ENCODE results near the gene FLII.

The FLII gene

DNA sequence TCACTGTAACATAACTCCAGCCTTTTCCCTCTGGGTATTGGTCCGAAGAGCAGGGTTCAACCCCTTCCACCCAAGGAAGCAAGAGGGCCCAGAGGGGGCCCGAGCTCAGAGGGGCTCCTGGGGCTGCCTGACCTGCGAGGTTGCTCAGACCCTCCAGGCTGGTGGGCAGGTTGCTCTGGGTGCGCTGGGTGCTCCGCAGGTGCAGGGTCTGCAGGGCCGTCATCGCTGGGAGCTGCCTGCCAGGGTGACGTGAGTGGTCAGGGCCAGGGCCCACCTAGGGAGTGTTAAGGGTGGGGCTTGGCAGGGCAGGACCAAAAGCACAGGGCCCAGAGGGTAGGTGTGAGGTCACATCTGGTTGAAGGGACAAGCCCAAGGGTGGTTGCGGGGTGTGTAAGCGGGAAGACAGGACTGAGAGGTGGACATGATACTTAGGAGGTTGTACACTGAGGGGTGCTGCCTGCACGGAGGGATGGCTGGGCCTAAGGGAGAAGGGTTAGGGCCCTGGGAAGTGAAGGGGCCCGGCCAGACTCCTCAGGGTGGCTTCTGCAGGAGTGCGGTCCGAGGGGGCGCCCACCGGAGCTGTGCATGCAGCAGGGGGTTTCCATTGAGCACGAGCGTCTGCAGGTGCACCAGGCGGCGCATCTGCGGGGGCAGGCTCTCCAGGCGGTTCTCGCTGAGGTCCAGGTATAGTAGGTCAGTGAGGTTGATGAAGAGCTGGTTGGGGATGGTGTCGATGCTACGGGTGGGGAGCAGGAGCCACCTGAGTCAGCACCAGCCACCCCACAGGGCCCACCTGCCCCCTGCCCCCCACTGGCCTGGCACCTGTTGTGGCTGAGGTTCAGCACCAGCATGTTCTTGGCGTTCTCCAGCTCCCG lies 4.4 kb downstream of the FLII start:
- no peak for DNase-seq
- Mint-ChIP-seq H3K4me1 (ENCODE audit: low read depth) (peaks cover 23% of the 10 kb centered on the region), H3K27me3 (no peaks in the 10 kb centered on the region), H3K36me3 (ENCODE audit: low read depth) (peaks cover 84% of the 10 kb centered on the region), H3K27ac (no peak overlapping the region), H3K9me3 (no peaks in the 10 kb centered on the region), H3K4me3 (no peak overlapping the region)

DNA sequence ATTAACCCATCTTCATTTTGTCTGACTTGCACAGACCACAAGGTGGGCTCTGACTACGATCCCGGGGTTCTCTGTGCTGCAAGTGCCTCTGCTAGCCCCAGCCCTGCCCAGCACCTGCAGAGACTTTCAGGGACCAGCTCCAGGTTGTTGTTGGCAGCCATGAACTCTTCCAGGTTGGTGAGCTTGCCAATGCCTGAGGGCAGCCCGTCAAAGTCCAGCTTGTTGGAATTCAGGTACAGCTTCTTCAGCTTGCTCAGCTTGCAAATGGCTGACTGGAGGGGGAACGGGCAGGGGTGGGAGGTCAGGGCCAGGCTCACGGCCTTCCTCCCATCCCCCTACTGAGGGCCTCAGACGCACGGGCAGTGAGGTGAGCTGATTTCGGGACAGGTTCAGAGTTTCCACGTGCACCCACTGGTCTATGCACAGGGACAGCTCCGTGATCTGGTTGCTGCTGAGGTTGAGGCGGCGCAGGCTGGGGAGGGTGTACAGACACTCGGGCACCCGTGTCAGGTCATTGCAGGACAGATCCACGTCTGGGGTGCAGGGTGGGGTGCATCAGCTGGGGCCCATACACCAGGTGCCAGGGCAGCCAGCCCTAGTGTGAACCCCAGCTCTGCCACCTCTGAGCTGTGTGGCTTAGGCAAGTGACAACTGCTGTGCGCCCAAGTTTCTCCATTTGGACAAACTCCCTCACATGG lies 5.2 kb downstream of the FLII start:
- H3K4me3 Mint-ChIP-seq, result no peak overlapping the region
- H3K36me3 Mint-ChIP-seq (ENCODE audit: low read depth), result peaks cover 92% of the 10 kb centered on the region

DNA sequence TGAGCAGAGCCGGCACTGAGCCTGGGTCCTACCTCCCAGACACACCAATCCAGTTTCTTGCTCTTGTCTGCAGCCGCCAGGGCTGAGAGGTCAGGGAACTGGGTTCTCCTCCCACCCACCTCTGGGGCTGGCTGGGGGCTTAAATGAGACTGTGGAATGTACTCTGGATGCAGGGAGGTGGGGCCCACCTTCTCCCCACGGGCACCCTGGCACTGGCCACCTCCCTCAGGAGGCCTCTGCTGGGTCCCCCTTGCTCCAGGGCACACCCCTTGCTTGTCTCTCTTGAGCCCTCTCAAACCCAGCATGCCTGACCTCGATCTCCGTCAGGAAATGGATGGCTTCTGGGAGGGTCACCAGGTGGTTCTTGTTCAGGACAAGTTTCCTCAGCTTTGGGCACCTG lies 6.4 kb downstream of the FLII start:
- H3K27ac Mint-ChIP-seq, result no peak overlapping the region
- H3K4me3 Mint-ChIP-seq, result no peak overlapping the region
- H3K36me3 Mint-ChIP-seq (ENCODE audit: low read depth), result peaks cover 99% of the 10 kb centered on the region
- no peaks in the 10 kb centered on the region for H3K9me3 Mint-ChIP-seq
- DNase-seq, result no peak
- H3K27me3 Mint-ChIP-seq, result no peaks in the 10 kb centered on the region
- peaks cover 11% of the 10 kb centered on the region for H3K4me1 Mint-ChIP-seq (ENCODE audit: low read depth)

More for the DNA sequence above, 5.2 kb downstream of the FLII start:
- H3K27me3 Mint-ChIP-seq, result no peaks in the 10 kb centered on the region
- H3K4me1 Mint-ChIP-seq (ENCODE audit: low read depth), result peaks cover 18% of the 10 kb centered on the region
- no peaks in the 10 kb centered on the region for H3K9me3 Mint-ChIP-seq
- H3K27ac Mint-ChIP-seq, result no peak overlapping the region
- DNase-seq, result no peak

DNA sequence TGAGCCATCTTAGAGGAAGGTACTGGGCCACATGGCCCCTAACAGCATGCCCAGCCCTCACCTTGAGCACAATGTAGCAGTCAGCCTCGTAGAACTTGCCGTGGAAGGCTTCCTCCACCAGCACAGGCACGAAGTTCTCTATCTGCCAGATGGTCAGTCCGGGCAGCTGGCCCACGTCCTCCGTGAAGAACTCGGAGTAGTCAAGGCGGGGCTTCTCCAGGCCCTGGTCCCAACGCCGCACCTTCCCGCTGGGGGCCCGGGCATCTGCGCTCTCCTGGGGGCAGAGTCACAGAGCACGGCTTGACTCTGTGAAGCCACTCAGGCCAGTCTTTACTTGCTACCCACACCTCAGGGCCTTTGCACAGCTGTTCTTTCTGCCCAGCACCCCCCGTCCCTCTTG lies 7.3 kb downstream of the FLII start:
- no peak overlapping the region for H3K27ac Mint-ChIP-seq
- no peak overlapping the region for H3K4me3 Mint-ChIP-seq
- no peaks in the 10 kb centered on the region for H3K9me3 Mint-ChIP-seq
- no peaks in the 10 kb centered on the region for H3K27me3 Mint-ChIP-seq
- DNase-seq, result no peak
- H3K4me1 Mint-ChIP-seq (ENCODE audit: low read depth), result peaks cover 4% of the 10 kb centered on the region
- H3K36me3 Mint-ChIP-seq (ENCODE audit: low read depth), result peaks cover 98% of the 10 kb centered on the region

DNA sequence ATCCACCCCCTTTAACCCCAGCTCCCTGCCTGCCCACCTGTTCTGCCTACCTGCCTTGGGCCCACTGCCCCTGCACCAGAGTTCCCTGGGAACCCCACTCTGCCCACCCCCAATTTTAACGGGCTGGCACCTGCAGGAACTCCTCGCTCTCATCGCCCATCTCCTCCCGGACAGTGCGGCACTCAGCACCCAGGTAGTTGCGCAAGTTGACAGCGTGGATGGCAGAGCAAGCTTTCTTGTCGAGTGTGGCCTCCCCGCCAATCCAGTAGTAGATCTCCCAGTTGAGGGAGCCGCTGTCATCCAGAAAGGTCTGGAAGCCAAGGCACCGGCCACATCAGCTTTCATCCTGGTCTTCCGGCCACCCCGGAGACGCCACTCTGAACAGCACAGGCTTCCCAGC lies 7.8 kb downstream of the FLII start:
- no peak overlapping the region for H3K4me3 Mint-ChIP-seq
- peaks cover 98% of the 10 kb centered on the region for H3K36me3 Mint-ChIP-seq (ENCODE audit: low read depth)
- H3K27ac Mint-ChIP-seq, result no peak overlapping the region
- H3K9me3 Mint-ChIP-seq, result no peaks in the 10 kb centered on the region
- H3K4me1 Mint-ChIP-seq (ENCODE audit: low read depth), result no peaks in the 10 kb centered on the region
- no peak for DNase-seq
- H3K27me3 Mint-ChIP-seq, result no peaks in the 10 kb centered on the region

DNA sequence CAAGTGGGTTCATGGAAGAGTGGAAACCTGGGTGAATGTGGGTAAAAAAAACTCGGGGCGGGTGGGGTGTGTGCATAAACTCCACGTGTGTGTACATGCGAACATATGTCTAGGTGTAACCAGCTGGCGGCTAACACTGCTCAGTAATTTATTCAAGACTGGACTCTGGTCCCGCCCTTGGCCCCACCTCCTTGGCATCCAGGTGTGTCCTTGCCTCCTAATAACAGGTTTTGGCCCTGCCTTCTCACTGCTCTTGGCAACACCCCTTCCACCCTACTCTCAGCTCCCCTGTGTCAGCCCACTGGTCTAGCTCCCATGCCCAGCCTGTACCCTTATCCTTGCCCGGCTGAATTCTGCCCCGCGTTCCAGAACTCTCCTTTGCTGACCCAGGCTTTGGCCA lies 8.3 kb downstream of the FLII start:
- H3K27me3 Mint-ChIP-seq, result no peaks in the 10 kb centered on the region
- DNase-seq, result no peak
- H3K4me1 Mint-ChIP-seq (ENCODE audit: low read depth), result no peaks in the 10 kb centered on the region
- H3K27ac Mint-ChIP-seq, result no peak overlapping the region
- no peak overlapping the region for H3K4me3 Mint-ChIP-seq
- peaks cover 98% of the 10 kb centered on the region for H3K36me3 Mint-ChIP-seq (ENCODE audit: low read depth)
- no peaks in the 10 kb centered on the region for H3K9me3 Mint-ChIP-seq

DNA sequence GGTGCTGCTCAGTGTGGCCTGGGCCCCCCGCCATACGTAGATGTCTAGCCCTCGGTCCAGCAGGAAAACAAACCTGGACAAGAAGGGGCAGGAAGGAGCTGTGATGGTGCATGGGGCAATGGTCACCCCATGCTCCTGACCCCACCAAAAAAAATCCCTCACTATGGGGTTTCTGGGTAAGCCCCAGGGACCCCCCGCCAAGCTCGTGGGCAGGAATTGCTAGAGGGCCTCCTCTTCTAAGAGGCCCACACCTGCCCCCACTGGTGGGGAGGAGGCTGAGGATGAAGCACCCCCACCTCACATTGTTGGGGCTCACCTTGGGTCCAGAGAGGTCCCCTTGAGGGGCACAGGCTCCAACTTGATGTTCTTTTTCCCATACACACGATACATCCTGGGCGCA lies 9.7 kb downstream of the FLII start:
- Mint-ChIP-seq H3K36me3 (ENCODE audit: low read depth) (peaks cover 93% of the 10 kb centered on the region), H3K4me3 (no peak overlapping the region), H3K27me3 (no peaks in the 10 kb centered on the region), H3K9me3 (no peaks in the 10 kb centered on the region), H3K27ac (no peak overlapping the region), H3K4me1 (ENCODE audit: low read depth) (no peaks in the 10 kb centered on the region)
- no peak for DNase-seq

DNA sequence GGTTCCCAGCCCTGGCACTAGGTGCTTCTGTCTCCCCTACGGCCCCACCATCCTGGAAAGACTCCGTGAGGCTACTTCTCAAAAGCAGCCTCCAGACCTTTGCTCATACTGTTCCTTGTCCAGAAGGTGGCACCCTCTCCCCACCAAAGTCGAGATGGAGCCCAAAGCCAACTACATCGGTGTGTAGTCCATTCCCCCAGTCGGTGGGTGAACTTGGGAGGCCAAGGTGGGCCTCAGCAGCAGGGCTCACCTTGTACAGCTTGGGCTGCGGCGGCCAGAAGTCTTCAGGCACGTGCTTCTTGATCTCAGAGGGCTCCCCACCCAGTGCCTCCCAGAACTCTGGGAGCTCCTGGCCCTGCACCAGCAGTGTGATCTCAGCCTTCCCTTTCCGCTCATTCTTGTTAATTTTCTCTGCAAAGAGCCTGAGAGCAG lies 10.2 kb downstream of the FLII start:
- Mint-ChIP-seq H3K27ac (peak overlapping the region; percentile 71), H3K4me1 (ENCODE audit: low read depth) (no peaks in the 10 kb centered on the region), H3K4me3 (no peak overlapping the region), H3K36me3 (ENCODE audit: low read depth) (peaks cover 89% of the 10 kb centered on the region), H3K9me3 (no peaks in the 10 kb centered on the region), H3K27me3 (no peaks in the 10 kb centered on the region)
- DNase-seq, result peak; percentile 73

DNA sequence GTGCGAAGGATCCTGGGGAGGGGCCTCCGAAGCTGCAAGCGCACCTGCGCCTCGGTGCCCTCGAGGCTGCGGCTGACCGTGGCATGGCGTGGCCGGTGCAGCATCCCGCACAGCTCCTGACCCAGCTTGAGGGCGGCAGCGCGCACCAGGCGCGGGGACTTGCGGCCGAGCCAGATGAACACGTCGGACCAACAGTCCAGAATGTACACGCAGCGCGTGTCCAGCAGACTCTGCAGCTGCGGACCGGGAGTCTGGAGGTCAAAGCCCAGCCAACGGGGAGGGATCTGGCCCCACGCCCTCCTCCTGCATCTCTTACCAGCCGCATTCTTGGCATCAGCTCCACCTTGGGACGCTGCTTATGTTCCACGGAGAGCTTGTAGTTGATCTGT lies 10.9 kb downstream of the FLII start:
- DNase-seq, result no peak
- Mint-ChIP-seq H3K36me3 (ENCODE audit: low read depth) (peaks cover 85% of the 10 kb centered on the region), H3K4me1 (ENCODE audit: low read depth) (no peaks in the 10 kb centered on the region), H3K9me3 (no peaks in the 10 kb centered on the region), H3K4me3 (no peak overlapping the region), H3K27me3 (no peaks in the 10 kb centered on the region), H3K27ac (no peak overlapping the region)

DNA sequence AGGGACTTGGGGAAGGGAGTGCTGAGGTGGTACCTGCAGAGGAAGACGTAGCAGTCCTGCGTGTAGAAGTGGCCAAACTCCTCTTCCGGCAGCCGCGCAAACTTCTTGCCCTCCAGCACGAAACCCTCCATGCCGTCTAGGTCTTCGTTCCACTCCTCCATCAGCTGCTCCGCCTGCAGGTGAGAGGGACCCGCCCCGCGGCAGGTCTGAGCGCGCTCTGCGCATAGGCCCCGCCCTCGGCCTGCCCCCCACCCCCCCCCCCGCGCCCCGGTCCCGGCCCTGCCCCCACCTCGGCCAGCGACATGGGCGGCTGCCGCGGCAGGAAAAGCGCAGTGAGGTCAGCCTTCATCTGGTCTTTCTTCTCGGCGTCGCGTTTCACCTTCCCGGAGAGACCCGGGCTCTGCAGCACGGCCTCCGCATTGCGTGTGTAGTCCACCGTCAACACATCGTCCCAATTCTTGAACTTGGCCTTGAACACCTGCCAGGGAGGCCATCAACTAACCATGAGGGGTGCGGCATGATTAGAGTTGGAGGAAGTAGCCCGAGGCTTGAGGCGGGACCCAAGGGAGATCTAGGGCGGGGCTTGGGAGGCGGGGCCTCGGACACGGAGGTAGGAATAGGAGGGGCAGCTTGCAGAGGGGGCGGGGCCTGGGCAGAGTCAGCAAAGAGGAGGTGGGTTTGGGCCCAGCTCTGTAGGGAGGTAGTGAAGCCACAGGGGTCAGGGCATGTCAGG lies 11.5 kb downstream of the FLII start:
- Mint-ChIP-seq H3K4me1 (ENCODE audit: low read depth) (no peaks in the 10 kb centered on the region), H3K36me3 (ENCODE audit: low read depth) (peaks cover 83% of the 10 kb centered on the region), H3K4me3 (no peak overlapping the region), H3K27me3 (no peaks in the 10 kb centered on the region), H3K27ac (peak overlapping the region; percentile 52), H3K9me3 (no peaks in the 10 kb centered on the region)
- DNase-seq, result peak; percentile 65

DNA sequence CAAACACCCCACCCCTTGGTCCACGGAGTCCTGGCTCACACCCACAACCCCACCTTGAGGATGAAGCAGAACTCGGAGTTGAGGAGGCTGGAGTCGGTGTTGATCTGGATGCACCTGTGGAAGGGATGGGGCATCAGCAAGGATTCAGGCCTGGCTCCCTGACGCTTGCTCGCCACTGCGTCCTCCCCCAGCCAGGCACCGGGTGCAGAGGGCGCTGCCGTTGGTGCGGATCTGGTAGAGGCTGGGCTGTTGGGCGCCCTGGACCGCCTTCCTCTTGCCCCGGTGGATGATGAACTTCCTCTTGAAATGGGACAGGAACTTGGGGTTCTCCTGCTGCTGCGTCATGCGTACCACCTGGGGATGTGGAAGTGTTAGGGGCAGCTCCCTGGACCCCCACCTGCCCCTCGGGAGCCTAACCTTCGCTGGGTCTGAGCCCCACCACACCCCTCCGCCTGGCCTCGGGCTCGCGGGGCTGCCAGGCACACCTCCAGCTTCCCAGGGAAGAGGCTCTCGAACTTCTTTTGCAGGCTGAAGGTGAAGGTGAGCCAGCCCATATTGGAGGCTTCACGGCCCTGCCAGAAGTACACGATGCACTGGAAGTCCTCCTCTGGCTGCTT lies 12.3 kb downstream of the FLII start:
- Mint-ChIP-seq H3K9me3 (no peaks in the 10 kb centered on the region), H3K4me1 (ENCODE audit: low read depth) (no peaks in the 10 kb centered on the region), H3K4me3 (no peak overlapping the region), H3K36me3 (ENCODE audit: low read depth) (peaks cover 79% of the 10 kb centered on the region), H3K27ac (no peak overlapping the region), H3K27me3 (no peaks in the 10 kb centered on the region)
- DNase-seq, result no peak

DNA sequence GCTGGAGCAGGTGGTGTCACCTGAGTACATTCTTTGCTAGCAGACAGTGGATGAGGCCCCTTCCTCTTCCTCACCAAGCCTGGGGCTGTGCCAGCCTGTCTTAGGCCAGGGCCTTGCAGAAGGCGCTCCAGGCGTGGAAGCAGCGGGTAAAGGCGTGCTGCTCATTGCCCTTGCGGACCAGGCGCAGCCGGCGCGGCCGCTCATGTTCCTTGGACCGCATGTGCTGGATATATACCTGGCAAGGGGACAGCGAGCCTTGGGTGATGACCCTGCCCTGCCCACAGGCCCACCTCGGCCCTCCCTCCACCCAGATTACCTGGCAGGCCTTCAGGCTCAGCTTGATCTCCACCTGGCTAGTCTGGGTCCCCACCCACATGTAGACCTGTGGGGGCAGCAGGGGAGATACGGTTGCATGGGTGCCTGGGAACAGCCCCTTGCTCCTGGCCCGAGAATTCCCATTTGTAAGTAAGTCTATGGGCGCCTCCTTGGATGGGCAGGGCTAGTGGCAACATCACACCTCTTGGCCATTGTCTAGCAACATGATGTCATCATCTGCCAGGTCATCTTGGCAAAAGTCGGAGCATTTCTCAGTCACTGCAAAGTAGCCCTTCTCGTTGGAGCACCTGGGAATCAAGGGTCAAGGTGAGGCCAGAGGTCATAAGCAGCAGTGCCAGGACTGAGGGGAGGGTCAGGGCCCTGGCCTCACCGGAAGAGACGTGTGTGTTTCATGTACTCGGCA lies 13.3 kb downstream of the FLII start:
- Mint-ChIP-seq H3K27me3 (no peaks in the 10 kb centered on the region), H3K4me1 (ENCODE audit: low read depth) (no peaks in the 10 kb centered on the region), H3K4me3 (no peak overlapping the region), H3K9me3 (no peaks in the 10 kb centered on the region), H3K27ac (no peak overlapping the region), H3K36me3 (ENCODE audit: low read depth) (peaks cover 75% of the 10 kb centered on the region)
- no peak for DNase-seq

DNA sequence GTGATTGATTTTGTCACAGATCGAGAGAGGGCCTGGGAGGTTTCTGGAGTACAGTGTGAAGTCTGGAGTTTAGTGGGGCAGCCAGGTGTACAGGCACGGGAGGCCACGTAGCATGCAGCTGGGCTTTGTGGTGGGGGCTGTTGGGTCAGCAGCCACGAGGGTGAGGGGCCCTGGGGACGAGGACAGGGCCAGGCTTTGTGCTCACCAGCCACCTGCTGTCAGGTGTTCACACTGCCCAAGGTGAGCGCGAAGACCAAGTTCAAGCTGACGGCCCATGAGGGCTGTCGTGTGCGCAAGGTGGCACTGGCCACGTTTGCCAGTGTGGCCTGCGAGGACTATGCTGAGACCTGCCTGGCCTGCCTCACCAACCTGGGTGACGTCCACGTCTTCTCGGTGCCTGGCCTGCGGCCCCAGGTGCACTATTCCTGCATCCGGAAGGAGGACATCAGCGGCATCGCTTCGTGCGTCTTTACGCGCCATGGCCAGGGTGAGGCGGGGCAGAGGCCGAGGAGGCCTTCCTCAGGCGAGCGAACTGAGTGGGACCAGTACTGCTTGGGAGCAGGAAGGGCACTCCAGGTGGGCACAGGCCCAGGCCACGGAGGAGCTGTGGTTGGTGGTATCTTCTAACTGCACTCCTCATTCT lies 17.2 kb downstream of the FLII start:
- H3K4me3 Mint-ChIP-seq, result no peak overlapping the region
- no peaks in the 10 kb centered on the region for H3K9me3 Mint-ChIP-seq
- H3K27me3 Mint-ChIP-seq, result no peaks in the 10 kb centered on the region
- peak overlapping the region; percentile 26 for H3K27ac Mint-ChIP-seq
- H3K36me3 Mint-ChIP-seq (ENCODE audit: low read depth), result peaks cover 67% of the 10 kb centered on the region
- no peaks in the 10 kb centered on the region for H3K4me1 Mint-ChIP-seq (ENCODE audit: low read depth)
- DNase-seq, result no peak

Data from activated T-cell treated with anti-CD3 and anti-CD28 coated beads, Interleukin-2, amount 50 U/mL, for 24 hours (primary cell).